GM23248 (cell line): ENCODE data around the gene NANS. TPM values are rescaled to one million over a fixed set of nuclear protein-coding genes. Genes with fewer than 3 reads are reported as not detected.
A peak's percentile ranks its signal among the peaks of the same experiment; 100 is the strongest.
"Not testable (repeated sequence)": the region's sequence is repeated elsewhere in the genome, so short reads cannot be mapped to it uniquely, and the experiment has no call there.

Experiments used
- DNase-seq: peaks from one replicate; pipeline ENCODE4 v3.0.0-alpha.2; 2015
- H2AFZ ChIP-seq: fragments of 200-600 bp; sonication (generic); 2 replicates; pipeline ENCODE4 v1.6.1; 2016; ENCODE audit warnings: antibody characterized with exemption
- H3F3A ChIP-seq: fragments of 200-600 bp; sonication (generic); 2 replicates; pipeline ENCODE4 v1.6.1; 2016; ENCODE audit warnings: mild to moderate bottlenecking, antibody characterized with exemption, mixed run types; ENCODE audit not compliant: insufficient read depth
- H3K27ac ChIP-seq: fragments of 200-600 bp; sonication (generic); 2 replicates; pipeline ENCODE4 v1.5.1; 2016; ENCODE audit warnings: mild to moderate bottlenecking
- H3K27me3 ChIP-seq: fragments of 200-600 bp; sonication (generic); replicated peaks from 2 replicates; pipeline ENCODE4 v1.6.1; 2016; ENCODE audit warnings: mild to moderate bottlenecking; ENCODE audit not compliant: insufficient read depth
- H3K36me3 ChIP-seq: fragments of 200-600 bp; sonication (generic); 2 replicates; pipeline ENCODE4 v1.6.1; 2016; ENCODE audit warnings: low read depth, mild to moderate bottlenecking
- H3K4me1 ChIP-seq: fragments of 200-600 bp; sonication (generic); 2 replicates; pipeline ENCODE4 v1.6.1; 2016; ENCODE audit warnings: mild to moderate bottlenecking; ENCODE audit not compliant: insufficient read depth
- H3K4me2 ChIP-seq: fragments of 200-600 bp; sonication (generic); one replicate; pipeline ENCODE4 v1.6.1; 2016; ENCODE audit warnings: mild to moderate bottlenecking; ENCODE audit not compliant: unreplicated experiment
- H3K4me3 ChIP-seq: fragments of 200-600 bp; sonication (generic); 2 replicates; pipeline ENCODE4 v1.5.1; 2016; ENCODE audit warnings: mild to moderate bottlenecking
- H3K79me2 ChIP-seq: fragments of 200-600 bp; sonication (generic); 2 replicates; pipeline ENCODE4 v1.6.1; 2016; ENCODE audit warnings: mild to moderate bottlenecking; ENCODE audit not compliant: insufficient read depth
- H3K9ac ChIP-seq: fragments of 200-600 bp; sonication (generic); 2 replicates; pipeline ENCODE4 v1.6.1; 2016; ENCODE audit warnings: mild to moderate bottlenecking
- H3K9me2 ChIP-seq: fragments of 200-600 bp; sonication (generic); 2 replicates; pipeline ENCODE4 v1.6.1; 2016; ENCODE audit warnings: mixed run types, mild to moderate bottlenecking, moderate library complexity; ENCODE audit not compliant: insufficient read depth
- H3K9me3 ChIP-seq: fragments of 200-600 bp; sonication (generic); one replicate; pipeline ENCODE4 v1.6.1; 2017; ENCODE audit warnings: low read depth
- H4K20me1 ChIP-seq: fragments of 200-600 bp; sonication (generic); 2 replicates; pipeline ENCODE4 v1.6.0; 2016; ENCODE audit not compliant: insufficient read depth
- EZH2 ChIP-seq: fragments of 200-600 bp; sonication (generic); IDR thresholded peaks from 2 replicates; pipeline ENCODE4 v1.6.1; 2018; ENCODE audit warnings: antibody characterized with exemption, mild to moderate bottlenecking; ENCODE audit not compliant: insufficient read depth, poor library complexity, severe bottlenecking
- EZH2phosphoT487 ChIP-seq: fragments of 200-600 bp; sonication (generic); IDR thresholded peaks from 2 replicates; pipeline ENCODE4 v1.6.1; 2018; ENCODE audit warnings: antibody characterized with exemption, moderate library complexity, mild to moderate bottlenecking, low read depth; ENCODE audit not compliant: insufficient read depth
- WGBS, 2 experiments: methylation state at CpG; one replicate each; pipeline ENCODE4 v1.1.6; 2015 to 2017; ENCODE audit warnings: low lambda C conversion rate in 2 of 2, low coverage in 1 of 2; ENCODE audit errors: missing lambda C conversion rate in 2 of 2; 5-methylcytosine and 5-hydroxymethylcytosine counted together
- in situ Hi-C: fragments of 300-500 bp; cut with MboI; formaldehyde crosslinking; loops from 2 replicates; pipeline ENCODE4 v1.15.0; 2020
- polyA plus RNA-seq: library from polyadenylated mRNA; unstranded; fragments of >200 nt; fragmentation: Nextera tagmentation; extraction: Ambion mirVana; gene quantifications from 2 replicates; pipeline ENCODE4 v1.2.1, GENCODE V29; 2016
- total RNA-seq: library from RNA; depleted of rRNA; stranded (reverse); fragments of >200 nt; shearing (Covaris generic); gene quantifications from 2 replicates; pipeline ENCODE4 v1.2.3, GENCODE V29; 2014

The NANS gene
- total and polyA plus RNA-seq, 2 experiments from 2014 or later, result 80.8 to 128 TPM

DNA sequence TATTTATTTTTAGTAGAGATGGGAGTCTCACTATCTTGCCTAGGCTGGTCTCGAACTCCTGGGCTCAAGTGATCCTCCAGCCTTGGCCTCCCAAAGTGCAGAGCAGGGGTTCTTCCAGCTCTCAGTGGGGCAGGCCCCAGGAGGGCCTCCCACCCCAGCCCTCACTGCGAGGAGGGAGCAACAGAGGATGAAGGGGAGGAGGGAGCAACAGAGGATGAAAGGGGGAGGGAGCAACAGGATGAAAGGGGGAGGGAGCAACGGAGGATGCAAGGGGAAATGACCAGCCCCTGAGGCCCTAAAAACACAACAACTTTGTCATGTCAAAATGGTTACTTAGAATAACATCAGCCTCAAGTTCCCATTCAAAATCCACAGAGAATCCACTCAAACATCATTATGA lies 52.5 kb downstream of the NANS start:
- TF ChIP-seq EZH2phosphoT487 (no peak), EZH2 (no peak)
- Histone ChIP-seq H3K9me2 (no peaks in the 10 kb centered on the region), H2AFZ (no peak overlapping the region), H3K79me2 (no peaks in the 10 kb centered on the region), H3K27ac (no peak overlapping the region), H3K4me3 (no peak overlapping the region), H3F3A (no peaks in the 10 kb centered on the region), H3K4me1 (no peaks in the 10 kb centered on the region), H3K9me3 (no peaks in the 10 kb centered on the region), H3K27me3 (no peaks in the 10 kb centered on the region), H3K9ac (no peak overlapping the region), H3K36me3 (no peaks in the 10 kb centered on the region), H4K20me1 (no peaks in the 10 kb centered on the region), H3K4me2 (no peak overlapping the region)
- in situ Hi-C loops, result no loop called here
- no peak for DNase-seq
- 59 to 68% methylated on average over 3 of the region's 3 CpGs for WGBS, 2 experiments

DNA sequence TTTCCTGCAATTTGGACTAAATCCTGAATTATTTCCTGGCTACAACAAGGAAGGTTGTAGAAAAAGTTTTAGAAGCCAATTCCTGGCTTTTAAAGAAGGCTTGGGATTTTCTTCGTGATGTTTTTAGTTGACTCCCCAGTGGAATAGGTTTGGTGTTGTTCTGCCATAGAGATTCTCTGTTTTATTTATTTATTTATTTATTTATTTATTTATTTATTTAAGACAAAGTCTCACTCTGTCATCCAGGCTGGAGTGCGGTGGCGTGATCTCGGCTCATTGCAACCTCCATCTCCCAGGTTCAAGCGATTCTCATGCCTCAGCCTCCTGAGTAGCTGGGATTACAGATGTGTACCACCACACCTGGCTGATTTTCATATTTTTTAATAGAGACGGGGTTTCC lies 60.6 kb downstream of the NANS start:
- H3K27me3 ChIP-seq, H3K9me2 ChIP-seq, H3K4me1 ChIP-seq, H4K20me1 ChIP-seq, H3K9ac ChIP-seq, H3K79me2 ChIP-seq, H3K4me3 ChIP-seq, H3K4me2 ChIP-seq, H3K9me3 ChIP-seq, H2AFZ ChIP-seq, DNase-seq, H3K27ac ChIP-seq, H3K36me3 ChIP-seq, H3F3A ChIP-seq, in situ Hi-C loops: not testable (repeated sequence)
- WGBS, 2 experiments, result 96 to 97% methylated on average over 6 of the region's 6 CpGs

DNA sequence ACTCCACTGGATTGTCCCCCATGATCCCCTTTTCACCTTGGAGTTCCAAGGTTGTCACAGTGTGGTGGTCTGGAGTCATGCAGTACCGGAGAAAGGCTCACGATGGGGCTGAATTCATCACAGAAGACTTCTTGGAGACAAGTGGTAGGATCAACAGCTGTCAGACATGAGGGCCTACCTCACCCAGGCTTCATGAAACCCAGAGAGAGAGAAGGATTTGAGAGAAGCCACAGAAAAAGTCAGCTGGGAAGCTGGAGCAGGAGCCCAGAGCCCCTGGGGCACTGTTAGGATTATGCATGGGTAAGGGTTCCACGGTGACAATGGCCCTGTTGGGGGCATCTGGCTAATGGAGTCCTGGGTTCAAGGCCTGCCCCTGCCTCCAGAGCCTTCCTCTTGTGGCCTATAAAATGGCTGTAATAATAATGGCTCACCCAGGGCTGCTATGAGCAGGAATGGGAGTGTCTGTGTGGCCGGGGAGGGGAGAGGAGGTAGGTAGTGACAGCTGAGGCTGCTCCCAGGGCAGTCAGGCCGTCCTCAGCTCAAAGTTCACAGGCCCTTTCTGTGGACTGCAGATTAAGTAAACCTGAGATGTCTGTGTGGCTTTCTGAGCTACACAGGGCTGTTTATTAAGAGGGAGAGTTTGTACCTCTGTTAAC lies 61.6 kb downstream of the NANS start:
- peak; percentile 30 for DNase-seq
- H3K4me3 ChIP-seq, result peak overlapping the region; percentile 73
- in situ Hi-C loops, result no loop called here

DNA sequence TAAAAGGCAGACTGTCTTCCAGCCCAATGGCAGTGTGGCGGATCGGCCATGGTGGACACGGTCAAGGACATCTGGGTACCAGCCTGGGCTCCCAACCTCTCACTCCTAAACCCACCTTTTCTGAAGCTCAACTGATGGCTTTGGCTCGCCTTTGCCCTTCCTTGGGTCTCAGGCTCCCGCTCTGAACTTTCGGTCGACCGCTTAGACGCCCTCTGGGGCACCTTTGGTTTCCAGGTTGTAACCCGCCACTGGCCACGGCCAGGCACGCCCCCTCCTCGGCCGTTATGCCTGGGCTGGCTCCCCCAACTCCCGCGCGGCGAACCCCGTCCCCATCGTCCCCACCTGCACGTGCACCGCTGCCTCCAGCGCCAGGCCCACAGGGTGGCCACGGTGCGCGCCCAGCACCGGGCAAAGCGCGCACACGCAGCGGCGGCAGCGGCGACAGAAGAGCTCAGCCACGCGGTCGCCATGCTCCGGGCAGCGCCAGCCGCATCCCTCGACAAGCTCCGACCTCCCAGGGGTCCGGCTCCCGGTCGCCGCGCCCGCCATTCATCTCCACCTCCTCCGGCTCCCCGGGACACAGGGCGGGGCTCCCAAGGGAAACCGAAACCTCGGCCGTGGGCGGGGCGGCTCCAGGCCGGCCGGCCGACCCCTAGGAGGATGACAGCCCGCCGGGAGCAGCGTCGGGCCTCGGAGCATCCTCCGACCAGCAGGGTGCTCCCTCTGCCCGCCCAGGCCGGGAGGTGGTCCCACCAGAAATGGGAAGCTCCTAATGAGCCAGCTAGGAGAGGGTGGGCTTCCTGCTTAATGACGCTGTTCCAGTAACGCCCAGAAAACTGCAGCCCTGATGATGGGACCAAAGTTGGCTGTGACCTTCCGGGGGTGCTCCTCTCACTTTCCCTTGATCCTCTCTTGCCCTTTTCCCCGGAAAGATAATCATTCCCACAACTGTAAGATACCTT lies 62.4 kb downstream of the NANS start, which contains the start of gene TRIM14:
TSS of gene TRIM14 (minus strand) at position 583 of the 962 bp plus-strand sequence. CDS start at position 549, 34 bp downstream.
- H3K36me3 ChIP-seq, result no peaks in the 10 kb centered on the region
- no peaks in the 10 kb centered on the region for H3K9me3 ChIP-seq
- H3K27me3 ChIP-seq, result no peaks in the 10 kb centered on the region
- H3K4me3 ChIP-seq, result peak within 1 kb of the TSS; percentile 73
- H2AFZ ChIP-seq, result peak within 1 kb of the TSS; percentile 96
- no peaks in the 10 kb centered on the region for H3K4me1 ChIP-seq
- no peaks in the 10 kb centered on the region for H3F3A ChIP-seq
- in situ Hi-C loops, result no loop called here
- no peaks in the 10 kb centered on the region for H3K9me2 ChIP-seq
- H3K9ac ChIP-seq, result peak within 1 kb of the TSS; percentile 63
- 16 to 18% methylated on average over 60 to 64 of the region's 71 CpGs for WGBS, 2 experiments
- H3K27ac ChIP-seq, result no peak within 1 kb of the TSS
- TF ChIP-seq EZH2 (no peak), EZH2phosphoT487 (no peak)
- peak within 1 kb of the TSS; percentile 74 for H3K4me2 ChIP-seq
- no peaks in the 10 kb centered on the region for H3K79me2 ChIP-seq
- peak; percentile 78 for DNase-seq
- no peaks in the 10 kb centered on the region for H4K20me1 ChIP-seq

More for the DNA sequence above, 61.6 kb downstream of the NANS start:
- Histone ChIP-seq H4K20me1 (no peaks in the 10 kb centered on the region), H3K4me2 (peak overlapping the region; percentile 74), H3K9me3 (no peaks in the 10 kb centered on the region), H3K79me2 (no peaks in the 10 kb centered on the region), H3K36me3 (no peaks in the 10 kb centered on the region), H3K9me2 (no peaks in the 10 kb centered on the region), H3F3A (no peaks in the 10 kb centered on the region), H3K27me3 (no peaks in the 10 kb centered on the region), H3K4me1 (no peaks in the 10 kb centered on the region), H2AFZ (peak overlapping the region; percentile 96), H3K9ac (peak overlapping the region; percentile 63; the same call in 1 of the 2 replicates), H3K27ac (no peak overlapping the region)
- WGBS, 2 experiments, result 80 to 85% methylated on average over 5 of the region's 5 CpGs
- TF ChIP-seq EZH2 (no peak), EZH2phosphoT487 (no peak)
